Nucleus accumbens (tissue), 56 donors: ENCODE data around the gene SIGMAR1.
A peak's percentile ranks its signal among the peaks of the same experiment; 100 is the strongest.

Source experiments
- DNase-seq, 56 donors: peaks; one replicate each; lab custom pipeline; 2025; lab: John Stamatoyannopoulos, UW

SIGMAR1 gene

GRCh38 chr9:34634551-34635248 is 2.9 kb downstream of the SIGMAR1 start:
- no peak for DNase-seq

- DNase-seq = peak in 49 of 56 donors; percentile 13 to 77 (median 40)
These were observed 3.6 kb downstream of the SIGMAR1 start for GRCh38 chr9:34633851-34634550.

GRCh38 chr9:34633166-34633565 is 4.4 kb downstream of the SIGMAR1 start:
- no peak for DNase-seq

GRCh38 chr9:34630402-34631154 is 7.0 kb downstream of the SIGMAR1 start:
- no peak for DNase-seq

GRCh38 chr9:34629491-34629808 is 8.1 kb downstream of the SIGMAR1 start:
- no peak for DNase-seq

GRCh38 chr9:34628656-34629490 is 8.7 kb downstream of the SIGMAR1 start, which contains the start of gene ARID3C:
ARID3C (minus strand) TSS chr9:34629066; CDS start chr9:34628014, 1,052 bp downstream.
- DNase-seq = peak in 5 of 56 donors; percentile 13 to 39 (median 18)

GRCh38 chr9:34627716-34628655 is 9.6 kb downstream of the SIGMAR1 start:
- no peak for DNase-seq

GRCh38 chr9:34625186-34625486 is 12.5 kb downstream of the SIGMAR1 start:
- DNase-seq = no peak

- no peak for DNase-seq
These were observed 13.0 kb downstream of the SIGMAR1 start for GRCh38 chr9:34624475-34625185.

GRCh38 chr9:34623374-34624235 is 14.0 kb downstream of the SIGMAR1 start:
- DNase-seq = no peak

GRCh38 chr9:34620061-34620994 is 17.3 kb downstream of the SIGMAR1 start, which contains the start of gene DCTN3:
DCTN3 (minus strand) TSS chr9:34620495; CDS start chr9:34620464, 31 bp downstream.
- peak; percentile 49 to 98 (median 90) for DNase-seq

GRCh38 chr9:34615132-34615531 is 22.5 kb downstream of the SIGMAR1 start:
- no peak for DNase-seq

GRCh38 chr9:34612788-34613390 is 24.7 kb downstream of the SIGMAR1 start:
- peak in 49 of 56 donors; percentile 13 to 88 (median 58) for DNase-seq

GRCh38 chr9:34611811-34612787 is 25.5 kb downstream of the SIGMAR1 start, which contains the start of gene RPP25L:
RPP25L (minus strand) TSS chr9:34612097; CDS start chr9:34611296, 801 bp downstream.
- DNase-seq = peak in 54 of 56 donors; percentile 29 to 90 (median 72)
